NT2/D1 (cell line): ENCODE data around the gene SLC6A7.

ENCODE experiments used
- YY1 ChIP-seq: IDR thresholded peaks from 2 replicates; pipeline ENCODE4 v1.6.1; 2011; ENCODE audit not compliant: insufficient read length, insufficient read depth
- ZNF274 ChIP-seq: IDR thresholded peaks from 2 replicates; pipeline ENCODE4 v1.6.1; 2011; ENCODE audit warnings: mild to moderate bottlenecking, low read depth, low read length

DNA sequence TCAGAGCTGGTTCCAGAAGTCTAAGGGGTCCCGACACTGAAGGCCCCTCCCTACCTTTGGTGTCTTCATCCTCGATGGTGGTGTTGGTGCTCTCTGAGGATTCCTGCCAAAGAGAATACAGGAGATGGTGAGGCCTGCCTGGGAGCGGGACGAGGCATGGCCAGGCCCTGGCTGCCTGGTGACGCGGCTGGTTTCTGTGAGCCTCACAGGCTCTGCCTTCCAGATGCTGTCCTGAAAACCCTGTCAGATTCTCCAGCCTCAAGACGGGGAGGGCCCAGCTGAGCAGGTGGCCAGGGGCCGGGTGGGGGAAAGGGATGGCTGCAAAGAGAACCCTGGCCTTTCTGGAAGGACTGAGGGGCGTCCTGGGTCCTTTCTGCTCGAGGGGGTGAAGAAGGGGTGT, 48.8 kb downstream of the SLC6A7 start:
- TF ChIP-seq YY1 (no peak), ZNF274 (no peak)
